ENCODE data around the gene KCNH4. TPM values are rescaled to one million over a fixed set of nuclear protein-coding genes. Genes with fewer than 3 reads are reported as not detected.
A peak's percentile ranks its signal among the peaks of the same experiment; 100 is the strongest.

The KCNH4 gene
- total and polyA plus RNA-seq, 9 of the 15 experiments (the other 6 are each of a cell fraction or from before 2014, with no cell fraction given) = 0.10 to 1.8 (median 0.50) TPM

DNA sequence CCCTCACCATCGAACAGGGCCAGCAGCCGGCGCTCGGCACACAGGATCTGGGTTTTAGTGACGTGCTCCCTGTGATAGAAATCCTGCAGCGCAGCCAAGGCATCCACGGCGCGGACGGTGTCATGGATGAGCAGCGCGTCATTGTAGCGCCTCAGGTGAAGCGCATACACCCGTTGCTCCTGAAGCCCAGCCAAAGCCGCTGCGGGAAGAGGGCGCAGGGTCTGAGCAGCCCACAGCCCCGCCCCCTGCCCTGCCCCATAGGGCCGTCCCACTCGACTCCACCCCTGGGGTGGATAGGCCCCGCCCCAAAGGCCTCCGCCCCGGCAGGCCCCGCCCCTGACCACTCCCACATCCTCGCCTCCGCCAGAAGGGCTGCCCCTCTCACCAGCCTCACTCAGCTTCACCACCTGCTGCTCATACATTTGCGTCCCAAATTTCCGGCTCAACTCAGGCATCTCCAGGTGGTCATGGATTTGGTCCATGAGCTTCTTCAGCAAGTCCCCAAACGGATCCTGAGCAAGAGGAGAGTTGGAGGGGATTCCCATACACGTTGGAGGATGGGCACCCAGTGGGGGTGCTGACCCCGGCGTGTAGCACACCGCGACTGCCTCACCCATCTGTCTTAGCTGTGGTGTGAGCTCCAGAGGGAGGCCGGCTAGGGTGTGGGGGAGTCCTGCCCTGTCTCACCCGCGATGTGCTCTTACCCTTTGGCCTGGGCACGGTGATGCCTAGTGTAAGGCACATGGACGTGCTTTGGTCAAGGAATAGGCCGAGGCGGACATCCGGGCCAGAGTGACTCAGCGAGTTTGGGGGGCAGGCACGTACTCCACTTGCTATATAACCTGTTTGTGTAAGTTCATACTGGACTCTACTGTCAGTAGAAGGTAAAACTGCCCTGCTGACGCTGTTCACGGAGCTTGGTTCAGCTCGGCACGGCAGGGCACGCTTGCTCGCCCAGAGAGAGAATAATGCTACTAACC lies 73.1 kb downstream of the KCNH4 start (continued):
- TF ChIP-seq, protein P1, sequence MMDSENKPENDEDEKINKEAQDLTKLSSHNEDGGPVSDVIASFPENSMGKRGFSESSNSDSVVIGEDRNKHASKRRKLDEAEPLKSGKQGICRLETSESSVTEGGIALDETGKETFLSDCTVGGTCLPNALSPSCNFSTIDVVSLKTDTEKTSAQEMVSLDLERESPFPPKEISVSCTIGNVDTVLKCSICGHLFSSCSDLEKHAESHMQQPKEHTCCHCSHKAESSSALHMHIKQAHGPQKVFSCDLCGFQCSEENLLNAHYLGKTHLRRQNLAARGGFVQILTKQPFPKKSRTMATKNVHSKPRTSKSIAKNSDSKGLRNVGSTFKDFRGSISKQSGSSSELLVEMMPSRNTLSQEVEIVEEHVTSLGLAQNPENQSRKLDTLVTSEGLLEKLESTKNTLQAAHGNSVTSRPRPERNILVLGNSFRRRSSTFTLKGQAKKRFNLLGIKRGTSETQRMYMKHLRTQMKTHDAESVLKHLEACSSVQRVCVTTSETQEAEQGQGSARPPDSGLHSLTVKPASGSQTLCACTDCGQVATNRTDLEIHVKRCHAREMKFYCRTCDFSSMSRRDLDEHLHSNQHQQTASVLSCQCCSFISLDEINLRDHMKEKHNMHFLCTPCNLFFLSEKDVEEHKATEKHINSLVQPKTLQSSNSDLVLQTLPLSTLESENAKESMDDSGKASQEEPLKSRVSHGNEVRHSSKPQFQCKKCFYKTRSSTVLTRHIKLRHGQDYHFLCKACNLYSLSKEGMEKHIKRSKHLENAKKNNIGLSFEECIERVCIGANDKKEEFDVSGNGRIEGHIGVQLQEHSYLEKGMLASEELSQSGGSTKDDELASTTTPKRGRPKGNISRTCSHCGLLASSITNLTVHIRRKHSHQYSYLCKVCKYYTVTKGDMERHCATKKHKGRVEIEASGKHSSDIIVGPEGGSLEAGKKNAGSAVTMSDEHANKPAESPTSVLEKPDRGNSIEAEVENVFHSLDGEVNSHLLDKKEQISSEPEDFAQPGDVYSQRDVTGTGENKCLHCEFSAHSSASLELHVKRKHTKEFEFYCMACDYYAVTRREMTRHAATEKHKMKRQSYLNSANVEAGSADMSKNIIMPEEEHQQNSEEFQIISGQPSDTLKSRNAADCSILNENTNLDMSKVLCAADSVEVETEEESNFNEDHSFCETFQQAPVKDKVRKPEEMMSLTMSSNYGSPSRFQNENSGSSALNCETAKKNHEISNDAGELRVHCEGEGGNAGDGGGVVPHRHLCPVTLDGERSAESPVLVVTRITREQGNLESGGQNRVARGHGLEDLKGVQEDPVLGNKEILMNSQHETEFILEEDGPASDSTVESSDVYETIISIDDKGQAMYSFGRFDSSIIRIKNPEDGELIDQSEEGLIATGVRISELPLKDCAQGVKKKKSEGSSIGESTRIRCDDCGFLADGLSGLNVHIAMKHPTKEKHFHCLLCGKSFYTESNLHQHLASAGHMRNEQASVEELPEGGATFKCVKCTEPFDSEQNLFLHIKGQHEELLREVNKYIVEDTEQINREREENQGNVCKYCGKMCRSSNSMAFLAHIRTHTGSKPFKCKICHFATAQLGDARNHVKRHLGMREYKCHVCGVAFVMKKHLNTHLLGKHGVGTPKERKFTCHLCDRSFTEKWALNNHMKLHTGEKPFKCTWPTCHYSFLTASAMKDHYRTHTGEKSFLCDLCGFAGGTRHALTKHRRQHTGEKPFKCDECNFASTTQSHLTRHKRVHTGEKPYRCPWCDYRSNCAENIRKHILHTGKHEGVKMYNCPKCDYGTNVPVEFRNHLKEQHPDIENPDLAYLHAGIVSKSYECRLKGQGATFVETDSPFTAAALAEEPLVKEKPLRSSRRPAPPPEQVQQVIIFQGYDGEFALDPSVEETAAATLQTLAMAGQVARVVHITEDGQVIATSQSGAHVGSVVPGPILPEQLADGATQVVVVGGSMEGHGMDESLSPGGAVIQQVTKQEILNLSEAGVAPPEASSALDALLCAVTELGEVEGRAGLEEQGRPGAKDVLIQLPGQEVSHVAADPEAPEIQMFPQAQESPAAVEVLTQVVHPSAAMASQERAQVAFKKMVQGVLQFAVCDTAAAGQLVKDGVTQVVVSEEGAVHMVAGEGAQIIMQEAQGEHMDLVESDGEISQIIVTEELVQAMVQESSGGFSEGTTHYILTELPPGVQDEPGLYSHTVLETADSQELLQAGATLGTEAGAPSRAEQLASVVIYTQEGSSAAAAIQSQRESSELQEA (IDR thresholded peaks at IDR 0.05; ENCODE audit: low read depth) = no peak
- TF ChIP-seq, protein P2, sequence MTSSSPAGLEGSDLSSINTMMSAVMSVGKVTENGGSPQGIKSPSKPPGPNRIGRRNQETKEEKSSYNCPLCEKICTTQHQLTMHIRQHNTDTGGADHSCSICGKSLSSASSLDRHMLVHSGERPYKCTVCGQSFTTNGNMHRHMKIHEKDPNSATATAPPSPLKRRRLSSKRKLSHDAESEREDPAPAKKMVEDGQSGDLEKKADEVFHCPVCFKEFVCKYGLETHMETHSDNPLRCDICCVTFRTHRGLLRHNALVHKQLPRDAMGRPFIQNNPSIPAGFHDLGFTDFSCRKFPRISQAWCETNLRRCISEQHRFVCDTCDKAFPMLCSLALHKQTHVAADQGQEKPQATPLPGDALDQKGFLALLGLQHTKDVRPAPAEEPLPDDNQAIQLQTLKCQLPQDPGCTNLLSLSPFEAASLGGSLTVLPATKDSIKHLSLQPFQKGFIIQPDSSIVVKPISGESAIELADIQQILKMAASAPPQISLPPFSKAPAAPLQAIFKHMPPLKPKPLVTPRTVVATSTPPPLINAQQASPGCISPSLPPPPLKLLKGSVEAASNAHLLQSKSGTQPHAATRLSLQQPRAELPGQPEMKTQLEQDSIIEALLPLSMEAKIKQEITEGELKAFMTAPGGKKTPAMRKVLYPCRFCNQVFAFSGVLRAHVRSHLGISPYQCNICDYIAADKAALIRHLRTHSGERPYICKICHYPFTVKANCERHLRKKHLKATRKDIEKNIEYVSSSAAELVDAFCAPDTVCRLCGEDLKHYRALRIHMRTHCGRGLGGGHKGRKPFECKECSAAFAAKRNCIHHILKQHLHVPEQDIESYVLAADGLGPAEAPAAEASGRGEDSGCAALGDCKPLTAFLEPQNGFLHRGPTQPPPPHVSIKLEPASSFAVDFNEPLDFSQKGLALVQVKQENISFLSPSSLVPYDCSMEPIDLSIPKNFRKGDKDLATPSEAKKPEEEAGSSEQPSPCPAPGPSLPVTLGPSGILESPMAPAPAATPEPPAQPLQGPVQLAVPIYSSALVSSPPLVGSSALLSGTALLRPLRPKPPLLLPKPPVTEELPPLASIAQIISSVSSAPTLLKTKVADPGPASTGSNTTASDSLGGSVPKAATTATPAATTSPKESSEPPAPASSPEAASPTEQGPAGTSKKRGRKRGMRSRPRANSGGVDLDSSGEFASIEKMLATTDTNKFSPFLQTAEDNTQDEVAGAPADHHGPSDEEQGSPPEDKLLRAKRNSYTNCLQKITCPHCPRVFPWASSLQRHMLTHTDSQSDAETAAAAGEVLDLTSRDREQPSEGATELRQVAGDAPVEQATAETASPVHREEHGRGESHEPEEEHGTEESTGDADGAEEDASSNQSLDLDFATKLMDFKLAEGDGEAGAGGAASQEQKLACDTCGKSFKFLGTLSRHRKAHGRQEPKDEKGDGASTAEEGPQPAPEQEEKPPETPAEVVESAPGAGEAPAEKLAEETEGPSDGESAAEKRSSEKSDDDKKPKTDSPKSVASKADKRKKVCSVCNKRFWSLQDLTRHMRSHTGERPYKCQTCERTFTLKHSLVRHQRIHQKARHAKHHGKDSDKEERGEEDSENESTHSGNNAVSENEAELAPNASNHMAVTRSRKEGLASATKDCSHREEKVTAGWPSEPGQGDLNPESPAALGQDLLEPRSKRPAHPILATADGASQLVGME (CRISPR knock-in tag; IDR thresholded peaks at IDR 0.05) = no peak
- TF ChIP-seq, protein P3, sequence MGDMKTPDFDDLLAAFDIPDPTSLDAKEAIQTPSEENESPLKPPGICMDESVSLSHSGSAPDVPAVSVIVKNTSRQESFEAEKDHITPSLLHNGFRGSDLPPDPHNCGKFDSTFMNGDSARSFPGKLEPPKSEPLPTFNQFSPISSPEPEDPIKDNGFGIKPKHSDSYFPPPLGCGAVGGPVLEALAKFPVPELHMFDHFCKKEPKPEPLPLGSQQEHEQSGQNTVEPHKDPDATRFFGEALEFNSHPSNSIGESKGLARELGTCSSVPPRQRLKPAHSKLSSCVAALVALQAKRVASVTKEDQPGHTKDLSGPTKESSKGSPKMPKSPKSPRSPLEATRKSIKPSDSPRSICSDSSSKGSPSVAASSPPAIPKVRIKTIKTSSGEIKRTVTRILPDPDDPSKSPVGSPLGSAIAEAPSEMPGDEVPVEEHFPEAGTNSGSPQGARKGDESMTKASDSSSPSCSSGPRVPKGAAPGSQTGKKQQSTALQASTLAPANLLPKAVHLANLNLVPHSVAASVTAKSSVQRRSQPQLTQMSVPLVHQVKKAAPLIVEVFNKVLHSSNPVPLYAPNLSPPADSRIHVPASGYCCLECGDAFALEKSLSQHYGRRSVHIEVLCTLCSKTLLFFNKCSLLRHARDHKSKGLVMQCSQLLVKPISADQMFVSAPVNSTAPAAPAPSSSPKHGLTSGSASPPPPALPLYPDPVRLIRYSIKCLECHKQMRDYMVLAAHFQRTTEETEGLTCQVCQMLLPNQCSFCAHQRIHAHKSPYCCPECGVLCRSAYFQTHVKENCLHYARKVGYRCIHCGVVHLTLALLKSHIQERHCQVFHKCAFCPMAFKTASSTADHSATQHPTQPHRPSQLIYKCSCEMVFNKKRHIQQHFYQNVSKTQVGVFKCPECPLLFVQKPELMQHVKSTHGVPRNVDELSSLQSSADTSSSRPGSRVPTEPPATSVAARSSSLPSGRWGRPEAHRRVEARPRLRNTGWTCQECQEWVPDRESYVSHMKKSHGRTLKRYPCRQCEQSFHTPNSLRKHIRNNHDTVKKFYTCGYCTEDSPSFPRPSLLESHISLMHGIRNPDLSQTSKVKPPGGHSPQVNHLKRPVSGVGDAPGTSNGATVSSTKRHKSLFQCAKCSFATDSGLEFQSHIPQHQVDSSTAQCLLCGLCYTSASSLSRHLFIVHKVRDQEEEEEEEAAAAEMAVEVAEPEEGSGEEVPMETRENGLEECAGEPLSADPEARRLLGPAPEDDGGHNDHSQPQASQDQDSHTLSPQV (IDR thresholded peaks at IDR 0.05) = peak; percentile 98
- TF ChIP-seq NR3C1 (CRISPR knock-in tag; IDR thresholded peaks at IDR 0.05) (no peak), ASH1L (IDR thresholded peaks at IDR 0.05; ENCODE audit: borderline replicate concordance, low read depth, partially characterized antibody) (no peak), RNF2 (IDR thresholded peaks at IDR 0.05) (no peak), NFIX (CRISPR knock-in tag; IDR thresholded peaks at IDR 0.05; ENCODE audit: low read depth) (no peak)

All from K562 (cell line).